ENCODE results near the gene SPON1. TPM values are rescaled to one million over a fixed set of nuclear protein-coding genes. Genes with fewer than 3 reads are reported as not detected.
"Not testable (repeated sequence)": the region's sequence is repeated elsewhere in the genome, so short reads cannot be mapped to it uniquely, and the experiment has no call there.

Gene SPON1
- total RNA-seq, 1 donor from 2014 or later, result 195 TPM

GRCh38 chr11:14124886-14125285 is 162.4 kb downstream of the SPON1 start:
- no peak for DNase-seq (ENCODE audit: low spot score)

GRCh38 chr11:14125529-14125928 is 163.0 kb downstream of the SPON1 start:
- peak; percentile 72 for DNase-seq (ENCODE audit: low spot score)

GRCh38 chr11:14127679-14128078 is 165.2 kb downstream of the SPON1 start:
- no peak for DNase-seq (ENCODE audit: low spot score)

GRCh38 chr11:14132312-14132711 is 169.8 kb downstream of the SPON1 start:
- no peak for DNase-seq (ENCODE audit: low spot score)

- no peak for DNase-seq (ENCODE audit: low spot score)
Observed at GRCh38 chr11:14133381-14133780, 170.9 kb downstream of the SPON1 start.

GRCh38 chr11:14136561-14136960 is 174.0 kb downstream of the SPON1 start:
- DNase-seq (ENCODE audit: low spot score), result no peak

GRCh38 chr11:14137284-14137683 is 174.8 kb downstream of the SPON1 start:
- no peak for DNase-seq (ENCODE audit: low spot score)

GRCh38 chr11:14140991-14141390 is 178.5 kb downstream of the SPON1 start:
- DNase-seq (ENCODE audit: low spot score), result no peak

GRCh38 chr11:14141676-14142075 is 179.2 kb downstream of the SPON1 start:
- DNase-seq (ENCODE audit: low spot score), result no peak

GRCh38 chr11:14144934-14145333 is 182.4 kb downstream of the SPON1 start:
- no peak for DNase-seq (ENCODE audit: low spot score)

GRCh38 chr11:14148653-14149273 is 186.2 kb downstream of the SPON1 start:
- DNase-seq (ENCODE audit: low spot score), result no peak

GRCh38 chr11:14149683-14150082 is 187.2 kb downstream of the SPON1 start:
- no peak for DNase-seq (ENCODE audit: low spot score)

GRCh38 chr11:14150878-14151277 is 188.4 kb downstream of the SPON1 start:
- no peak for DNase-seq (ENCODE audit: low spot score)

- DNase-seq (ENCODE audit: low spot score), result not testable (repeated sequence)
Observed at GRCh38 chr11:14154103-14154502, 191.6 kb downstream of the SPON1 start.

GRCh38 chr11:14158393-14158792 is 195.9 kb downstream of the SPON1 start:
- no peak for DNase-seq (ENCODE audit: low spot score)

- no peak for DNase-seq (ENCODE audit: low spot score)
Observed at GRCh38 chr11:14163576-14163975, 201.1 kb downstream of the SPON1 start.

- DNase-seq (ENCODE audit: low spot score), result not testable (repeated sequence)
Observed at GRCh38 chr11:14173679-14174078, 211.2 kb downstream of the SPON1 start.

- no peak for DNase-seq (ENCODE audit: low spot score)
Observed at GRCh38 chr11:14179116-14179820, 216.7 kb downstream of the SPON1 start.

- DNase-seq (ENCODE audit: low spot score), result no peak
Observed at GRCh38 chr11:14181121-14181520, 218.6 kb downstream of the SPON1 start.

- no peak for DNase-seq (ENCODE audit: low spot score)
Observed at GRCh38 chr11:14182833-14183364, 220.4 kb downstream of the SPON1 start.

GRCh38 chr11:14184028-14184940 is 221.8 kb downstream of the SPON1 start:
- DNase-seq (ENCODE audit: low spot score), result no peak

GRCh38 chr11:14185461-14185860 is 222.9 kb downstream of the SPON1 start:
- DNase-seq (ENCODE audit: low spot score), result no peak
